BLaER1 (cell line): ENCODE results near the gene FRMD4A.
"Not testable (repeated sequence)": the region's sequence is repeated elsewhere in the genome, so short reads cannot be mapped to it uniquely, and the experiment has no call there.

Experiments
- H3K27ac ChIP-seq: shearing (Covaris generic); formaldehyde crosslinking; 2 replicates; pipeline ENCODE4 v1.8.1; 2022
- H3K27me3 ChIP-seq: shearing (Covaris generic); formaldehyde crosslinking; 2 replicates; pipeline ENCODE4 v1.8.1; 2022
- H3K36me3 ChIP-seq: shearing (Covaris generic); formaldehyde crosslinking; 2 replicates; pipeline ENCODE4 v1.8.1; 2022
- H3K4me1 ChIP-seq: shearing (Covaris generic); formaldehyde crosslinking; 2 replicates; pipeline ENCODE4 v1.8.1; 2022
- H3K4me2 ChIP-seq: shearing (Covaris generic); formaldehyde crosslinking; 2 replicates; pipeline ENCODE4 v1.8.1; 2022
- H3K4me3 ChIP-seq: shearing (Covaris generic); formaldehyde crosslinking; 2 replicates; pipeline ENCODE4 v1.8.1; 2022
- H3K9ac ChIP-seq: shearing (Covaris generic); formaldehyde crosslinking; 2 replicates; pipeline ENCODE4 v1.8.1; 2022
- H3K9me3 ChIP-seq: shearing (Covaris generic); formaldehyde crosslinking; 2 replicates; pipeline ENCODE4 v1.8.1; 2022
- H4K20me1 ChIP-seq: shearing (Covaris generic); formaldehyde crosslinking; 2 replicates; pipeline ENCODE4 v1.8.1; 2022
- Cebpa-rat ChIP-seq: shearing (Covaris generic); IDR thresholded peaks from 2 replicates; pipeline ENCODE4 v1.8.1; 2022

The FRMD4A gene

DNA sequence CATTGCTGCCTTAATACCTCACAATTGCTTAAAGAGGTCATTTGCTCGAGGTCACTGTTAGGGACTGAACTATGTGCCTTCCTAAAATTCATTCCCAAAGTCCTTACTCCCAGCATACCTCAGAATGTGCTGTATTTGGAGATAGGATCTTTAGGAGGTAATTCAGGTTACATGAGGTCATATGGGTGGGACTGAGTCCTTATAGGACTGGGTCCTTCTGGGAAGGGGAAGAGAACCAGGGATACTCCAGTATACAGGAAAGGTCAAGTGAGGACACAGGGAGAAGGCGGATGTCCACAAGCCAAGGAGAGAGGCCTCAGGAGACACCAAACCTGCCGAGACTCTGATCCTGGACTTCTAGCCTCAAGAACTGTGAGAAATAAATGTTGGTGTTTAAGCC lies 490.7 kb downstream of the FRMD4A start:
- H4K20me1 ChIP-seq = no peaks in the 10 kb centered on the region
- peaks cover under 1% of the 10 kb centered on the region; the same call in 1 of the 2 replicates for H3K4me1 ChIP-seq
- TF ChIP-seq Cebpa-rat = no peak
- H3K36me3 ChIP-seq = no peaks in the 10 kb centered on the region
- H3K27ac ChIP-seq = no peak overlapping the region
- peaks cover 9% of the 10 kb centered on the region for H3K9me3 ChIP-seq
- H3K27me3 ChIP-seq = no peaks in the 10 kb centered on the region
- H3K9ac ChIP-seq = no peak overlapping the region
- H3K4me3 ChIP-seq = no peak overlapping the region
- H3K4me2 ChIP-seq = no peak overlapping the region

DNA sequence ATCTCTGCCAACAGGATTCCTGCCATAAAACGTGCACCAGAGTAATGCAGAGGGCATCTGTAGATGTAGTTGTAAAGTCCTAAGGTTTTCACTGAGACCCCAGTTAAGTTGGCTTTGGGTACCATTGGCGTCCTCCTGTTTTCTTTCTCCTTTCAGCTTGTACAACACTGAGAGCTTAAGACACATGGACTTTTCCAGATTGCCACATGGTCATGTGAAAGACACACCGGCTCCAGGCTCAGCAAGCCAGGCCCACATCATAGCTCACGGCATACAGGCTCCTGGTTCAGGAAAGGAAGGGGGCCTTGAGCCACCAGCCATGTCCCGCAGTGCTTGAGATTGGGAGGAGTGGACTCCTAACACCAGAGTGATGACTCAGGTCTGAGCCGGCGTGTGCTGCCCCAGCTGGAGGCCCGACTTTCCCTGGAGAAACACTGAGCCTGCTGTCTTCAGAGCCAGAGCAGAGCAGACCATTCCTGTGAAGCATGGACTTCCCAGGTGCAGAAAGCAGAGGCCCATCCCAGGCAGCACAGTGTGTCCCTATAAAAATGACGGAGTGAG lies 491.2 kb downstream of the FRMD4A start:
- peaks cover 5% of the 10 kb centered on the region; the same call in 1 of the 2 replicates for H3K4me1 ChIP-seq
- no peak overlapping the region for H3K4me3 ChIP-seq
- no peak overlapping the region for H3K4me2 ChIP-seq
- TF ChIP-seq Cebpa-rat = no peak
- no peaks in the 10 kb centered on the region for H4K20me1 ChIP-seq
- H3K36me3 ChIP-seq = no peaks in the 10 kb centered on the region
- no peaks in the 10 kb centered on the region for H3K27me3 ChIP-seq
- peaks cover 9% of the 10 kb centered on the region for H3K9me3 ChIP-seq
- H3K27ac ChIP-seq = no peak overlapping the region
- no peak overlapping the region for H3K9ac ChIP-seq

DNA sequence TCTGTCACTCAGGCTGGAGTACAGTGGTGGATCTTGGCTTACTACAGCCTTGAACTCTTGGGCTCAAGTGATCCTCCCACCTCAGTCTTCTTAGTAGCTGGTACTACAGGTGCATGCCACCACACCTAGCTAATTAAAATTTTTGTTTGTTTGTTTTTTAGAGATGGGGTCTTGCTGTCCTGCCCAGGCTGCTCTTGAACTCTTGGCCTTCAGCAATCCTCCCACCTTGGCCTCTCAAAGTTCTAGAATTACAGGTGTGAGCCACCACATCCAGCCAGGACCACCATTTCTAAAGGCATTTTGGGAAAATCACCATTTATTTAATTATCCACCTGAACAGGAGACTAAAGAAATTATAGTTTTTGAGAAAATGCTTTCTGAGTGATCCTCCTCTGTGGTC lies 491.7 kb downstream of the FRMD4A start:
- Histone ChIP-seq H3K4me2 (no peak overlapping the region), H4K20me1 (no peaks in the 10 kb centered on the region), H3K9me3 (peaks cover 9% of the 10 kb centered on the region), H3K9ac (no peak overlapping the region), H3K4me3 (no peak overlapping the region), H3K27me3 (no peaks in the 10 kb centered on the region), H3K4me1 (peaks cover 9% of the 10 kb centered on the region; the same call in 1 of the 2 replicates), H3K36me3 (no peaks in the 10 kb centered on the region), H3K27ac (no peak overlapping the region)
- no peak for TF ChIP-seq Cebpa-rat

DNA sequence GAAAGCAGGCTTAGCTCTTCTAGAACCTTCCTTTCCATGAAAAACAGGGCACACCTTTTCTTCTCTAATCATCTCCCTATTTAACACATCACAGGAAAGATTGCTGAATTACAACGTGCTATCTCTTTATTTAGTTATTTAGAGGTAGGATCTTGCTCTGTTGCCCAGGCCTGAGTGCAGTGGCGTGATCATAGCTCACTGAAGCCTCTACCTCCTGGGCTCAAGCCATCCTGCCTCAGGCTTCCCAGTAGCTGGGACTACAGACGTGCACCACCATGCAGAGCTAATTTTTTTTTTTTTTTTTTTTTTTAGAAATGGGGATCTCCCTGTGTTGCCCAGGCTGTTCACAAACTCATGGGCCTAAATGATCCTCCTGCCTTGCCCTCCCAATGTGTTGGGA lies 492.8 kb downstream of the FRMD4A start:
- Histone ChIP-seq H4K20me1 (no peaks in the 10 kb centered on the region), H3K27me3 (no peaks in the 10 kb centered on the region), H3K4me1 (peaks cover 9% of the 10 kb centered on the region; the same call in 1 of the 2 replicates), H3K27ac (no peak overlapping the region), H3K36me3 (no peaks in the 10 kb centered on the region), H3K4me2 (no peak overlapping the region), H3K9me3 (peaks cover 9% of the 10 kb centered on the region), H3K4me3 (no peak overlapping the region), H3K9ac (no peak overlapping the region)
- TF ChIP-seq Cebpa-rat = no peak

DNA sequence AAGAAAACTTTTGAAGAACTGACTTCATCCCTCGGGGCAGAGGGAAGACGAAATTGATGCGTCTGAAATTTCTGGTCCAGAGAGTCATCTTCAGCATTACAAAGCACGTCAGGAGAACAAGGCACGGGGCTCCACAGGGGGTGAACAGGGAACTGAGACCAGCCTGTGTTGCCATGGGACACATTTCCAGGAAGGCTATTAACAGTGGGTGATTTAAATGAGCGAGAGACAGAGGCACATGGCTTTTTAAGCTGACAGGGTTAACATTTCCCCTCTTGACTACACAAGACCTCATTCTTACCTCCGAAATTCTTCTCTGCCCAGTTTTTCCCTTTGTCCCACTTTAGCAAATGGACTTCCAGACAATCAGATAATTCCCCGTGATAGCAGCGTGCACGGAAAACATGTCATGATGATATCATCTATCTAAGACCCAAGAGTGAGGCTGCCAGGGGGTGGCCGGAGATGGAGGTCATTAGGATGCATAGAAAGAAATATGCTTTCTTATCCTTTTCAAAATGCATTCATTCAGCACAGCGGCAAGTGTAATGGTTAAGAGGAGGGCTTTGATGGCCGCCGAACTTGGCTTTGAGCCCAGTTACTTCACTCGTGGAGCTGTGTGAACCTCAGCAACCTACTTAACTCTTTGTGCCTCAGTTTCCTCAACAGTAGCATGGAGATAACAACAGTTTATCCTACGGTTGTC lies 496.0 kb downstream of the FRMD4A start:
- no peaks in the 10 kb centered on the region for H3K36me3 ChIP-seq
- peaks cover 23% of the 10 kb centered on the region; the same call in 1 of the 2 replicates for H3K4me1 ChIP-seq
- no peaks in the 10 kb centered on the region for H4K20me1 ChIP-seq
- TF ChIP-seq Cebpa-rat = no peak
- no peak overlapping the region for H3K4me3 ChIP-seq
- H3K27me3 ChIP-seq = no peaks in the 10 kb centered on the region
- H3K9me3 ChIP-seq = no peaks in the 10 kb centered on the region
- peak overlapping the region; percentile 31; the same call in 1 of the 2 replicates for H3K4me2 ChIP-seq
- no peak overlapping the region for H3K9ac ChIP-seq
- H3K27ac ChIP-seq = no peak overlapping the region

DNA sequence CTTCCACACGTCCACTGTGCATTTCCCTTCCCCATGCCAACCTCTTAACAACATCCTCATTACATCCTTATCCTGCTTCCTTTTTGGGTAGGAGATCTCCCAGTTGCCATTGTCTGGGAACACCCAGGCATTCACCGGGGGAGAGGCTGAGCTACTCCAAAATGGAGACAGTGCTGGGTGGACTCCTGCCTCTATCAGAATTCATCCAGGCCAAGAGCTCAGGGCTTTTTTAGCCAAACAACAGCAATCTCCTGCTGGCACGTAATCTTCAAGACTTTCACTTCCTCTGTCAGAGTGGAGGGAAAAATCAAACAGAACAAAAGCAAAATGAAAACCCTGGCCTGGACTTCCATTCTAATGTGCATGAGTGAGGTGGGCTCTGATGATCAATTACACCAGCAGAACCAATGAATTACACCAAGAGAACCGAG lies 499.0 kb downstream of the FRMD4A start:
- Histone ChIP-seq H3K36me3 (no peaks in the 10 kb centered on the region), H3K4me2 (peak overlapping the region; percentile 63), H3K4me1 (peaks cover 23% of the 10 kb centered on the region; the same call in 1 of the 2 replicates), H3K9ac (no peak overlapping the region), H3K27me3 (no peaks in the 10 kb centered on the region), H4K20me1 (no peaks in the 10 kb centered on the region), H3K9me3 (no peaks in the 10 kb centered on the region), H3K4me3 (no peak overlapping the region), H3K27ac (peak overlapping the region; percentile 72)
- TF ChIP-seq Cebpa-rat = no peak

DNA sequence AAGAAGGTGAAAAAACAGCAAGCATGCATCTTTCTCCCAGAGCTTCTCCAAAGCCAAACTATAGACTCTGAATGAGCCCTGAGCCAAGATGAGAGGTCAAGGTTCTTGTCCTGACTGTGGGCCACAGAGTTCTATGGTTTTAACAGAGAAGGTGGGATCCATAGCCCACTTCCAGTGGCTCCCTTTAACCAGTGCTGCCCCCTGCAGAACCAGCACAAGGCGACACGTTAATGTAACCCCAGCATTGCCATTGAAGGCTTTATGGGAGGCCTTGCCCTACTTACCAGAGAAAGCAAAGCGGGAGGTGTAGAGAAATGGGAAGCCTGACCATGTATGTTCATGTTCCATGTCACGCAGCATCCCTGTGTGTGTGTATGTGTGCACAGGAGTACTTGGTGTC lies 500.3 kb downstream of the FRMD4A start:
- peaks cover 23% of the 10 kb centered on the region; the same call in 1 of the 2 replicates for H3K4me1 ChIP-seq
- no peaks in the 10 kb centered on the region for H3K36me3 ChIP-seq
- H3K9ac ChIP-seq = no peak overlapping the region
- no peaks in the 10 kb centered on the region for H3K27me3 ChIP-seq
- no peaks in the 10 kb centered on the region for H3K9me3 ChIP-seq
- H3K4me2 ChIP-seq = no peak overlapping the region
- no peak for TF ChIP-seq Cebpa-rat
- H3K4me3 ChIP-seq = no peak overlapping the region
- H3K27ac ChIP-seq = no peak overlapping the region
- no peaks in the 10 kb centered on the region for H4K20me1 ChIP-seq

GRCh38 chr10:13829790-13830189 lies 500.9 kb downstream of the FRMD4A start:
- H3K36me3 ChIP-seq = no peaks in the 10 kb centered on the region
- no peak for TF ChIP-seq Cebpa-rat
- no peak overlapping the region for H3K9ac ChIP-seq
- H3K27ac ChIP-seq = no peak overlapping the region
- no peak overlapping the region for H3K4me2 ChIP-seq
- H3K27me3 ChIP-seq = no peaks in the 10 kb centered on the region
- H4K20me1 ChIP-seq = no peaks in the 10 kb centered on the region
- no peaks in the 10 kb centered on the region for H3K9me3 ChIP-seq
- H3K4me3 ChIP-seq = no peak overlapping the region
- peaks cover 20% of the 10 kb centered on the region; the same call in 1 of the 2 replicates for H3K4me1 ChIP-seq

DNA sequence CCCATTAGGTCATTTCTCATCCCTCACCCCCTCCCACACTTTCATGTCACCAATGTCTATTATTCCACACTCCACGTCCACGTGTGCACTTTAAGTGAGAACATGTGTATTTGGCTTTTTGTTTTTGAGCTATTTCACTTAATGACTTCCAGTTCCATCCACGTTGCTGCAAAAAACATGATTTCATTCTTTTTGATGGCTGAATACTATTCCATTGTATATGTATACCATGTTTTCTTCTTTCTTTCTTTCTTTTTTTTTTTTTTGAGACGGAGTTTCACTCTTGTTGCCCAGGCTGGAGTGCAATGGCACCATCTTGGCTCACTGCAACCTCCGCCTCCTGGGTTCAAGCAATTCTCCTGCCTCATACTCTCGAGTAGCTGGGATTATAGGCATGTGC lies 502.4 kb downstream of the FRMD4A start:
- not testable (repeated sequence) for H3K4me2 ChIP-seq, H3K4me3 ChIP-seq, H3K27me3 ChIP-seq, H3K27ac ChIP-seq, H3K36me3 ChIP-seq, H3K9me3 ChIP-seq, H3K9ac ChIP-seq, H4K20me1 ChIP-seq
- H3K4me1 ChIP-seq = peaks cover 14% of the 10 kb centered on the region; the same call in 1 of the 2 replicates

GRCh38 chr10:13827076-13827797 lies 503.5 kb downstream of the FRMD4A start:
- H3K27me3 ChIP-seq = no peaks in the 10 kb centered on the region
- peaks cover 21% of the 10 kb centered on the region for H3K4me1 ChIP-seq
- H3K9ac ChIP-seq = no peak overlapping the region
- no peak overlapping the region for H3K4me2 ChIP-seq
- no peaks in the 10 kb centered on the region for H3K36me3 ChIP-seq
- H4K20me1 ChIP-seq = no peaks in the 10 kb centered on the region
- H3K9me3 ChIP-seq = no peaks in the 10 kb centered on the region
- no peak overlapping the region for H3K27ac ChIP-seq
- H3K4me3 ChIP-seq = no peak overlapping the region
- no peak for TF ChIP-seq Cebpa-rat
